Measurements from ENCODE around the gene MT1X.

DNA sequence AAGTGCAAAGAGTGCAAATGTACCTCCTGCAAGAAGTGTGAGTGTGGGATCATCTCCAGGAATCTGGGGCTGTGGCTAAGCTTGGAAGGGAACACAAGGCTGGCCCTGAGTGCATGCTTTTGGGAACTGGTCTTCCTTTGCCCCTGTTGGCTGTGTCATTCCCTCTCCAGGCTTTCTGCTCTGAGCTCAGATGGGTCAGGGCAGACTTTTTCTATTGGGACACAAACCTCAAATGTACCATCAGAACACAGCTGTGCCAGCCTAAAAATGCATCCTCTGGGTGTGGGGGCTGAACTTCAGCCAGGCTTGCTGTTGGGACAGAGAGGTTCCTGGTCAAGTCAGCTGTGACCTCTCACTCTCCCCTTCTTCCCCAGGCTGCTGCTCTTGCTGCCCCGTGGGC lies 29.7 kb upstream of the MT1X start:
- TF ChIP-seq, protein P1, sequence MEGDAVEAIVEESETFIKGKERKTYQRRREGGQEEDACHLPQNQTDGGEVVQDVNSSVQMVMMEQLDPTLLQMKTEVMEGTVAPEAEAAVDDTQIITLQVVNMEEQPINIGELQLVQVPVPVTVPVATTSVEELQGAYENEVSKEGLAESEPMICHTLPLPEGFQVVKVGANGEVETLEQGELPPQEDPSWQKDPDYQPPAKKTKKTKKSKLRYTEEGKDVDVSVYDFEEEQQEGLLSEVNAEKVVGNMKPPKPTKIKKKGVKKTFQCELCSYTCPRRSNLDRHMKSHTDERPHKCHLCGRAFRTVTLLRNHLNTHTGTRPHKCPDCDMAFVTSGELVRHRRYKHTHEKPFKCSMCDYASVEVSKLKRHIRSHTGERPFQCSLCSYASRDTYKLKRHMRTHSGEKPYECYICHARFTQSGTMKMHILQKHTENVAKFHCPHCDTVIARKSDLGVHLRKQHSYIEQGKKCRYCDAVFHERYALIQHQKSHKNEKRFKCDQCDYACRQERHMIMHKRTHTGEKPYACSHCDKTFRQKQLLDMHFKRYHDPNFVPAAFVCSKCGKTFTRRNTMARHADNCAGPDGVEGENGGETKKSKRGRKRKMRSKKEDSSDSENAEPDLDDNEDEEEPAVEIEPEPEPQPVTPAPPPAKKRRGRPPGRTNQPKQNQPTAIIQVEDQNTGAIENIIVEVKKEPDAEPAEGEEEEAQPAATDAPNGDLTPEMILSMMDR (IDR thresholded peaks at IDR 0.05), result no peak
- TF ChIP-seq EP300 (IDR thresholded peaks at IDR 0.05) (no peak), POLR2A (IDR thresholded peaks at IDR 0.05) (no peak), POLR2AphosphoS5 (IDR thresholded peaks at IDR 0.05) (no peak)
